Stomach smooth muscle (tissue), 2 donors: ENCODE measurements around the gene ERICH4.

Source experiments
- H3K27ac ChIP-seq: one replicate; pipeline ENCODE4 v1.7.0; 2013; ENCODE audit warnings: mild to moderate bottlenecking, low read length, inconsistent platforms
- H3K27me3 ChIP-seq, 2 donors: one replicate each; pipeline ENCODE4 v1.7.0; 2013; ENCODE audit warnings: low read length in 2 of 2; ENCODE audit not compliant: insufficient read depth in 2 of 2, control insufficient read depth in 1 of 2
- H3K36me3 ChIP-seq, 2 donors: one replicate each; pipeline ENCODE4 v1.7.0; 2013; ENCODE audit warnings: low read length in 2 of 2; ENCODE audit not compliant: control insufficient read depth in 2 of 2, insufficient read depth in 2 of 2
- H3K4me1 ChIP-seq: one replicate; pipeline ENCODE4 v1.7.0; 2013; ENCODE audit warnings: low read length; ENCODE audit not compliant: control insufficient read depth, insufficient read depth
- H3K4me3 ChIP-seq, 2 donors: one replicate each; pipeline ENCODE4 v1.7.0; 2013; ENCODE audit warnings: low read length in 2 of 2
- H3K9ac ChIP-seq, 2 donors: one replicate each; pipeline ENCODE4 v1.7.0; 2013; ENCODE audit warnings: low read length in 2 of 2, mild to moderate bottlenecking in 1 of 2
- H3K9me3 ChIP-seq, 2 donors: one replicate each; pipeline ENCODE4 v1.7.0; 2013; ENCODE audit warnings: low read length in 2 of 2; ENCODE audit not compliant: control insufficient read depth in 2 of 2
- donor health status: healthy.
- donor health status: Pancreatic carcinoma.

Gene ERICH4

GRCh38 chr19:41425174-41426115 is 17.5 kb upstream of the ERICH4 start:
- H3K27me3 ChIP-seq, result no peaks in the 10 kb centered on the region
- H3K36me3 ChIP-seq, result peaks cover 15 to 30% of the 10 kb centered on the region in 2 donors
- H3K9ac ChIP-seq, result no peak overlapping the region
- peak overlapping the region in 1 of 2 donors; percentile 1 for H3K4me3 ChIP-seq
- no peak overlapping the region for H3K27ac ChIP-seq
- peaks cover 27% of the 10 kb centered on the region for H3K4me1 ChIP-seq
- no peaks in the 10 kb centered on the region for H3K9me3 ChIP-seq

DNA sequence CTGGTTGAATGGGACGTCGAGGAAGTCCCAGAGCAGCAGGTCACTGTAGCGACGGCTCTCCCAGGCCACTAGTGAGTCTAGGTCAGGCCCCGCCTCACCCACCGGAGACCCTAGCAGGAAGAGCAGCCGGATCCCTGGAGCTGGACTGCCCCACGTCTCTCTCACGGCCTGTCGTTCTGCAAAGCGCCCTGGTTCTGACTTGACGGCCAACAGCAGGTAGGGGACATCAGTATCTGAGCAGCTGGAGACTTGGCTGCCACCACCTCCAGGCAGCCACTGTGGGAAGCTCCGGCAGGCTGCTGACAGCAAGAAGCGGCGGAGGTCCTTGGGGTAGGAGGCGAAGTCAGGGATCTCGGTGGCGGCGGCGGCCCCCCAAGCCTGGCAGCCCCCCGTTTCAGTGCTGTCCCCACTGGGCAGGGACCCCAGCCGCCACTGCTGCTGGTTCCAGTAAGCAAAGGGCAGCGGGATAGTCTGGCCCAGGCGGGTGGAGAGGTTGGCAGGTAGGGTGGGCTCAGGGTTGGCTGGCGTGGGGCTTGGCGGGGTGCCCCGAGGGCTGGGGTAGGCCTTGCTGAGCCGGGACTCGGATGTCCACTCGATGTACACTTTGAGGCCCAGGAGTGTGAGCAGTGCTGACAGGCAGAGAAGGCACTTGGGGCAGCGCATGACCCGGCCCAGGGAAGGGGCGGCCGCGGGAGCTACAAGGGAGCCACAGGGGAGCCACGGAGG is 16.7 kb upstream of the ERICH4 start:
- Histone ChIP-seq H3K36me3 (peaks cover 16 to 23% of the 10 kb centered on the region in 2 donors), H3K9ac (peak overlapping the region; percentile 88), H3K4me1 (peaks cover 27% of the 10 kb centered on the region), H3K27ac (peak overlapping the region; percentile 66), H3K9me3 (no peaks in the 10 kb centered on the region), H3K4me3 (peak overlapping the region in 1 of 2 donors; percentile 81), H3K27me3 (no peaks in the 10 kb centered on the region)

DNA sequence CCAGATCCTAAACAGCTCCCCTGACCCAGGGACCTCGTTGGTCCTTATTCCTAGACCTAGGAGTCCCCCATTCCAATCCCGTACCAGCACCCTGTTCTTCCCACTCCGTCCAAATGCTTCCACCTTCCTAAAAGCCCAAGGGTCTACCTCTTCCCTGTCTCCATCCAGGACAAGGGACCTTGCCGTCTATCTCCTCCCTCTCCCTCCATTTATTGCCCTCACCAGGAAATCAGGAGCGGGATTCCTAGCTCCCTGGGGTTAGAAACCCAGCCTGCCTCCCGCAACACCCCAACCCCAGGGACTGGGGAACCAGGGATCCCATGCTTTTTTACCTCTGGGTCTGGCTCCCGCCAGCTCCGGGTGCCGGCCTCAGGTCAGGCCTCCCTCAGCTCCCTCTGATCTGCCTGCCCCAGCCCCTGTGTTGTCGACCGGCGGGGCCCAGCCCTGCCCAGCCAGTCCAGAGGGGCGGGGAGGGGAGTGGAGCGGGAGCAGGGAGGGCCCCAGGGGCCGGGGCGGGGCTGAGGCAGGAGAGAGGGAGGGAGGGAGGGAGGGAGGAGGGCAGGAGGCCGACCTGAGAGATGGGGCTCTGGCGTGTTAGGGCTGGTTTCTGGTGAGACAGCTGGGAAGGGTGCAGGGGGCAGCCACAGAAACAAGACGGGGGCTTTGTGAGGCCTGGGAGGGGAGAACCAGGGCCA is 15.9 kb upstream of the ERICH4 start, which contains the start of gene B3GNT8:
Gene B3GNT8 (minus strand): TSS at position 423 of the 695 bp plus-strand sequence. CDS start 596 bp downstream, outside the sequence.
- peak within 1 kb of the TSS; percentile 66 for H3K27ac ChIP-seq
- H3K36me3 ChIP-seq, result peaks cover 22 to 25% of the 10 kb centered on the region in 2 donors
- H3K4me3 ChIP-seq, result peak within 1 kb of the TSS; percentile 81 to 83
- no peaks in the 10 kb centered on the region for H3K27me3 ChIP-seq
- peak within 1 kb of the TSS; percentile 88 for H3K9ac ChIP-seq
- H3K9me3 ChIP-seq, result no peaks in the 10 kb centered on the region
- H3K4me1 ChIP-seq, result peaks cover 27% of the 10 kb centered on the region

GRCh38 chr19:41427647-41428480 is 15.1 kb upstream of the ERICH4 start:
- H3K9ac ChIP-seq, result peak overlapping the region; percentile 64 to 69
- peaks cover 27% of the 10 kb centered on the region for H3K4me1 ChIP-seq
- H3K27ac ChIP-seq, result peak overlapping the region; percentile 64
- peak overlapping the region; percentile 52 to 81 for H3K4me3 ChIP-seq
- peaks cover 24 to 25% of the 10 kb centered on the region in 2 donors for H3K36me3 ChIP-seq
- H3K27me3 ChIP-seq, result no peaks in the 10 kb centered on the region
- H3K9me3 ChIP-seq, result no peaks in the 10 kb centered on the region

DNA sequence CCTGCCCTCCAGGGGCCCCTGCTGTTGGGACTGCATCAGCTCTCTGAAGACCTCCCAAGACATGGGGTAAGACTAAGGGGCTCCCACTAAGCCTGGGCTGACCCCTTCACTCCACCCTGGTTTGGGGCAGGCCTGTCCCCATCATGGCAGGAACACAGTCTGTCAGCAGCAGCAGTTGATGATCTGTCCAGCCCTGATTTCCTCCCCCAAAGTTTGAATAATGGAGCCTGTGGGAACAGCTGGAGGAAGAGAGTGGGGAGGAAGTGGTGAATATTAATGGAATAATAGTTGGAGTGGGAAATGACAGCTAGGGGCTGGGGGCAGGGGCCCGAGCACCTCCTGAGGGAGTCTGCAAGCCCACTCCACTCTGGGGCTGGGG is 14.5 kb upstream of the ERICH4 start:
- peaks cover 27% of the 10 kb centered on the region for H3K4me1 ChIP-seq
- peaks cover 24 to 27% of the 10 kb centered on the region in 2 donors for H3K36me3 ChIP-seq
- peak overlapping the region in 1 of 2 donors; percentile 64 for H3K9ac ChIP-seq
- H3K4me3 ChIP-seq, result peak overlapping the region; percentile 52 to 81
- H3K9me3 ChIP-seq, result no peaks in the 10 kb centered on the region
- H3K27me3 ChIP-seq, result no peaks in the 10 kb centered on the region
- peak overlapping the region; percentile 64 for H3K27ac ChIP-seq

- peaks cover 22% of the 10 kb centered on the region for H3K4me1 ChIP-seq
- H3K27ac ChIP-seq, result no peak overlapping the region
- no peaks in the 10 kb centered on the region for H3K27me3 ChIP-seq
- H3K36me3 ChIP-seq, result peaks cover 15 to 24% of the 10 kb centered on the region in 2 donors
- no peak overlapping the region for H3K9ac ChIP-seq
- H3K4me3 ChIP-seq, result no peak overlapping the region
- H3K9me3 ChIP-seq, result no peaks in the 10 kb centered on the region
Measured at GRCh38 chr19:41430922-41431321, 12.0 kb upstream of the ERICH4 start.

- Histone ChIP-seq H3K27ac (no peak overlapping the region), H3K36me3 (peaks cover 21 to 24% of the 10 kb centered on the region in 2 donors), H3K4me1 (peaks cover 18% of the 10 kb centered on the region), H3K9me3 (no peaks in the 10 kb centered on the region), H3K9ac (no peak overlapping the region), H3K4me3 (no peak overlapping the region), H3K27me3 (no peaks in the 10 kb centered on the region)
Measured at GRCh38 chr19:41431426-41432386, 11.2 kb upstream of the ERICH4 start.

DNA sequence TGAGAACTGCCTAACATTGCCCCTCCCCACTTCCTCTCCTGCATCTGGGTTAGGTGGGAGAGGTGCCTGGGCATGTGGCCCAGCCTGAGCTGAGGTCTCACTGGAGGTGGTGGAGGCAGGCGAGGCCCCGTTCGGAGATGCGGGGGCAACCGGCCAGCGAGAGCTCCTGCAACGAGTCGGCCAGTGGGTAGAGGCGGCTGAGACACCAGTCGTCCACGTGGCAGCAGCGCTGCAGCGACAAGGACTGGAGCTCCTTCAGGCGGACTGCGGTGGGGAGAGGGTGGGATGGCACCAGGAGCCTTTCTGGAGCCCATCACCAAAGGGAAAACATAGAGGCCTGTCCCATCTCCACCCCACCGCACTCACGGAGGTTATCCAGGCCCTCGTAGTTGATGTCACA is 9.8 kb upstream of the ERICH4 start:
- no peak overlapping the region for H3K4me3 ChIP-seq
- H3K9ac ChIP-seq, result no peak overlapping the region
- H3K9me3 ChIP-seq, result no peaks in the 10 kb centered on the region

DNA sequence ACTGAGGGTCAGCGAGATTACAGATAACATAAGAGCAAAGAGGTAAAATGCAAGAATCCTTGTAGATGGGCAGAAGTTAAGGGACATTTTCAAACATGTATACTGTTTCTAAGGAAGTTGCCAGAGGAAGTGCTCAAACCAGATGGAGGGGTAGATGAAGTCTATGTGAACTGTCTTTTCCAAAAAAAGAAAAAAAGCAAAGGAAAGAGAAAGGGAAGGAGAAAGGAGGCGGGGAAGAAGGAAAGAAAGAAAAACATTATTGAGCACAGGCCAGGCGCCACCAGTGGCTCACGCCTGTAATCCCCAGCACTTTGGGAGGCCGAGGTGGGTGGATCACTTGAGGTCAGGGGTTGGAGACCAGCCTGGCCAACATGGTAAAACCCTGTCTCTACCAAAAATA is 8.5 kb upstream of the ERICH4 start:
- Histone ChIP-seq H3K36me3 (peaks cover 24 to 28% of the 10 kb centered on the region in 2 donors), H3K4me3 (no peak overlapping the region)

More for the DNA sequence above, 9.8 kb upstream of the ERICH4 start:
- peaks cover 24 to 28% of the 10 kb centered on the region in 2 donors for H3K36me3 ChIP-seq
- no peak overlapping the region for H3K27ac ChIP-seq
- peaks cover 8% of the 10 kb centered on the region for H3K4me1 ChIP-seq
- no peaks in the 10 kb centered on the region for H3K27me3 ChIP-seq

More for the DNA sequence above, 8.5 kb upstream of the ERICH4 start:
- H3K9me3 ChIP-seq, result no peaks in the 10 kb centered on the region
- H3K27ac ChIP-seq, result no peak overlapping the region
- no peaks in the 10 kb centered on the region for H3K27me3 ChIP-seq
- H3K4me1 ChIP-seq, result peaks cover 3% of the 10 kb centered on the region
- no peak overlapping the region for H3K9ac ChIP-seq
